T-helper 1 cell treated with Interleukin-12 subunit alpha and Interleukin-12 subunit beta and Interleukin-4 antibody, amounts not matched to agents 30 ng/mL and 1 ng/mL, for 36 hours (primary cell): Measurements from ENCODE around the gene CCNQ. TPM values are rescaled to one million over a fixed set of nuclear protein-coding genes. Genes with fewer than 3 reads are reported as not detected.

Experiments used
- intact Hi-C: fragments of 100-400 bp; cut with micrococcal nuclease; formaldehyde crosslinking; loops from one replicate; pipeline ENCODE4 v1.15.1; 2024
- total RNA-seq: library from RNA; stranded (reverse); gene quantifications from 2 replicates; pipeline ENCODE4 v1.2.3, GENCODE V29; 2022

CCNQ gene
- total RNA-seq, 1 donor from 2014 or later, result 22.7 TPM

DNA sequence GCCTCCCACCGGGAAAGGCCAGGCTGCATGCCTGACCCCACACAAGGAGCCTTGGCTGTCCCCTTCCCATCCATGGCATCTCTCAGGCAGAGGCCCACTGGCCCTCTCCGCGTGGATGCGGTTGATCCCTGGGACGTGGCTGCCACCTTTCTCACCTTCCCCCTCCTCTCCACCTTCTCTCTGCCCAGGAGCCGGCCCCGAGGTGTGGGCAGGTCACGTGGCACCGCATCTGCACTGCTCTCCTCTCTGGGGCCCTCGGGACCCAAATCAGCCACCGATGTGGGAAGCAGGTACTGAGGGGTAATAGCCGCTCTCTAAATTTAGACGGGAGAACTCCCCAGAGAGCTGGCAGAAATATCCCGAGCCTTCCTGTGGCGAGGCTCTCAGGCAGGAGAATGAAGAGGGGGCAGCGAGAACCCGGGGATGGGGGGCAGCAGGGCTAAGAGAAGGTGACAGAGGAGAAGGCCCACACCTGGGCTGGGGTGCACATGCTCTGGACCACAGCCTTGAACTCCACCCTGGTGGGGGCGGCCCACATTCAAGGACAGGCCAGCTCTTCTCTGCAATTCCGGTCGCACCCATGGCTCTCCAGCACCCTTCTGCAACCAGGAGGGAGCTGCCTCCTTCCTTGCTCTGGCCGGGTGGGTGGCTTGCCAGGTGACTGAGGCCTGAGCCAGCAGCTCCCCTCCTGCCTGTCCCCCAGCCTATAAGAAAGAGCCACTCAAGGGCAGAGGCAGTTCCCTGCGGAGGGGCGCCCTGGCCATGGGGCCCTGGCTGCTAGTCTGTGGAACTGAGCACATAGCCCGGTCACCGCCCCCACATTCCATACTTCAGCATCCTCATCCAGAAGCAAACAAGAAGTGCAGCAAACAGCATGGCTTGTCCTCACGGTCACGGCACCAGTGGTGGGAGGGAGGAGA lies 38.4 kb upstream of the CCNQ start:
- intact Hi-C loops, result no loop called here

DNA sequence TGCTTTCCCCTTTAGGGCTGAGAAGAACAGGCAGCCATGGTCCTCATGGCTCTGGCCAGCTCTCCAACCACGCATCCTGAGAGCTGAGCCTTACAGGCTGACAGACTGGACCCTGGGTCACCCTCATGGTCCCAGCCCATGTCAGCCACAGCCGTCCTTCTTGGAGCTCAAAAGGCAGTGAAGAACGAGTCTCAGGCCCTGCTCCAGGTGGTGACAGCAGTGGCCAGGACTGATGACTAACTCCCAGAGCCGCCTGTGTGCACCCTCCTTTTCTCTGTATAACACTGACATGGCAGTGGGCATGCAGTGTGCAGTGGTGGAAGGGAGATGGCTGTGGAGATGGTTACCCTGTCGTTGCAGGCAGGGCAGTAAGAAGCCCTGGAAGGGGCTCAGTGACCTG lies 37.8 kb upstream of the CCNQ start:
- intact Hi-C loops, result no loop called here

DNA sequence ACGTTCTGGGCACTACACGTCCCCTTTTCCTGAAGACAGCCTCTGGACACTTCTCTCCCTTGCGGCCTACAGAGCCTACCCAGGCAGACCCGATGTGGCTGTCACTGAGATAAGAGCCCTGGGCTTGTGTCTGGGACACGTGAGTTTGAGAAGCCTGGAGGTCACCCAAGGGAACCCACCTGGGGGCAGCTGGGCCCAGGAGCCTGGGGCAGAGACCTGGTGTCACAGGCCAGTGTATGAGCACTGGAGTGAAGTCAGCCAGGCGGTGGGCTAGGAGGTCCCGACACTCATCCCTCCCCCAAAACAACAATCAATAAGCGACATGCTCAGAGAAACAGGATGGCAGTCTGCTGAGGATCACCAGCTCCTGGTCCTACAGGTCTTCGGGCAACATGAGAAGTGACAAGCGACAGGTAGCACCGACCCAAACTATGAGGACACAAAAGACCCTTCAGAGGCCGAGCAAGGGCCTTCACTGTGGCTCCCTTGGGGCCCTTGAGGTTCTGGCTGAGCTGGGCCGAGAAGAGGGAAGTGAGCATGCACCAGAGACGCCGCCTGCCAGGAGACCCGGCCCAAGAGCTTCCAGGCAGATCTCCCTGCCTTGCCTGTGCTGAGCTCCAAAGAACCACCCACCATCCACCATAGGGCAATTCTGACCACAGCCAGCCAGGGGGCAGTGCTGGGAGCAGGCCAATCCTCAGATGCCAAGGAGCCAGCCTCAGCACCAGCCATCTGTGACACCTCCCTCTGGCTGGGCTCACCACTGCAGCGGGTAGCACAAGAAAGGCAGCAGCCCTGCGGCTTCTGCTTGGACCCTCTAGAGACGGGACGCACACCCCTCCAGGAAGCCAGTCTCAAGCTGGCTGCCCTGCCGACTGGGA lies 37.1 kb upstream of the CCNQ start:
- intact Hi-C loops, result no loop called here

DNA sequence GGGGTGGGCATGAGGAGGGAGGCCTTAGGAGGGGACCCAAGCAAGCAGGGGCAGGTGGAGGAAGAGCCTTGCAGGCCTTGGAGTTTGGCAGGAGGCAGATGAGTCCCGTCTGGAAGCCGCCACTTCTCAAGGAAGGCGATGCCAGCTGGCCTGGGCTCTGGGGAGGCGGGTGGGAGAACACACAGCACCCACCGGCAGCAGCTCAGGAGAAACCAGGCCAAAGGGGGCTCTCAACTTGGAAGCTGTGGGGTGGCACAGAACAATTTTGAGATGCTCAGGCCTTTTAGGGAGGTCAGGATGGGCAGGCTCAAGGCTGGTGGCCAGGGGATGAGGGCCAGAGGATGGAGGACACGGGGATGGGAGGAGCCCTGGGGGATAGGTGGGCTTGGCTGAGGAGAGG lies 36.4 kb upstream of the CCNQ start:
- intact Hi-C loops, result no loop called here

DNA sequence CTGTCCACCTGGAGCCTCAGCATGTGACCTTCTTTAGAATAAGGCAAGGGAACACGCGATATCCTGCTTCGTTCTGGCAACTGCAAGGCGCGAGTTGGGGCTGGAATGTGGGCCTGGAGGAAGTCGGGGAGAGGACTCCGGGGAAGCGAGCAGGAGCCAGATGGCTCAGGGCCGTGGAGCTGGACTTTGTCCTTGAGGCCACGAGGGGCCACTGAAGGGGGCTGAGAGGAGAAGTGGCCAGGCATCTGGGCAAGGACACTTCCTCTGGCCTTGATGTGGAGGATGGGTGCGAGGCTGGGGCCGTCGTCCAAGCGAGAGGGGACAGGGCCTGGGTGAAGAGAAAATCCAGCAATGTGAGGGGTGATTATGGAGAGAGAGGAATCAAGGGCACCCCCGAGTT lies 35.9 kb upstream of the CCNQ start:
- intact Hi-C loops, result no loop called here

DNA sequence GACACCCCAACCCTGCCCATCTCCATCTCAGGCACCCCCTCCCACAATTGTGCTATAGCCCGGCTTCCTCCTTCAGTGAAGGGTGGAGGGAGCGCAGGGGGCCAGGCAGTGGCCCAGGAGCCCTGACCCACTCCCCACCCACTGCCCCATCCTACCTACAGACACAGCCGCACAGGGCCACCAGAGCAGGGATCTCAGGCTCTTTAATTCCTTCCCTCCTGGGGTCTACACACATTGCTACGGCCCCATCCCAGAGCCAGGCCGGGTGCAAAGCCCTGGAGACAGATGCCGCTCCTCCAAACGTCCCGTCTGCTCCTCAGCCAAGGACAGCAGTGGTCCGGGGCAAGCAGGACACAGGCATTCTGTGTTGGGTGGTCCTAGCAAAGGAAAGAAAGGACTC lies 35.3 kb upstream of the CCNQ start:
- intact Hi-C loops, result no loop called here

DNA sequence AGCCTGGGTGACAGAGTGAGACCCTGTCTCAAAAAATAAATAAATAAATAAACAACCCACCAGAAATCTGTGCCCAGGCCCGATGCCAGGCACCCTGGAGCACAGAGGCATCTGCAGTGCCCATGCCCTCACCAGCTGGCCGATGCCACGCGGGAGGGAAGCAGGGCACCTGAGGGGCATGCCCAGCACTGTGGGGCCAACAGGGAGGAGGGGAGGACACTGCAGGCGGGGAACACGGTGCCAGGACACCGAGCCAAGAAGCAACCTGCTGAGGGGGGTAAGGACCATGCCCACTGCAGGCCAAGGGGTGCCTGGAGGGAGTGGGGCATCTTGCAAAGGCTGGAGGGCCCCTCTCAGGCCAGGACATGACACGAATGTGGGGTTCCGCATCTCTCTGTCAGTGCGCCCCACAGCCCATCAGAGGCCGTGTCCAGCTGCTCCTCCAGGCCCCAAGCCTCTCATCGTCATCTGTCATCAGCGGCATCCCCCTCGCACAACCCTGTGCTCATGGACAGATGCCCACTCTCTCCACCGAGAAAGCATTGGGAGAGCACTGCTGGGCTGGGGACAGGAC lies 34.8 kb upstream of the CCNQ start:
- intact Hi-C loops, result no loop called here

DNA sequence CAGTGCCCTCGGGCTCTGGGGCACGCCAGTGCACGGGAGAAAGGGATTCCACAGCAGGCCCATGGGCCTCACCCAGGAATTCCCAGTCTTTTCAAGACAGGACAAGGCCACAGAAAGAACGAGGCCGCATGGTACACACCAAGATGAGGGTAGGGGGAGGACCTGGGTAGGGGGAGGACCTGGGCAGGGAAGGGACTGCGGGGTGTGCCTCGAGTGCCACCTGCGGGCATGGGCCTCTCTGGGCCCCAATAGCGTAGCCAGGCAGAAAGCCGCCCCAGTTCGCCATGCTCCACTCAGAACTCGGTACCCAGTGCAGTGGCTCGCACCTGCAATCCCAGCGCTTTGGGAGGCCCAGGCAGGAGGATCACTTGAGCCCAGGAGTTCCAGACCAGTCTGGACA lies 34.1 kb upstream of the CCNQ start:
- intact Hi-C loops, result no loop called here

DNA sequence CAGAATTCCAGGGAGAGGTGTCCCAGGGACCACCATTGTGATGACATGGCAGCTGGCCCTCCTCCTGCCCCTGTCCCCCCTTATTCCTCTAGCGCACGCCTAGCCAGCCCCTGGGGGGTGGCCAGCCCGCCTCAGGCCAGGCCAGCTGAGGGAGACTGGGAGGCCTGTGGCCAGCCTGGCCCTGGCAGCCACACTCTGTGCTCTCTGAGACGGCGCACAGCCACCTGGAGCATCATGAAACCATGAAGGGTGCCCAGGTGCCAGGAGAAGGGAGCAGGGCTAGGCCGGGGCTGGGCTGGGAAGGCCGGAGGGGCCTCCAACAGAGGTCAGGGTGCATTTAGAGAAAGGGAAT lies 33.6 kb upstream of the CCNQ start:
- intact Hi-C loops, result no loop called here

DNA sequence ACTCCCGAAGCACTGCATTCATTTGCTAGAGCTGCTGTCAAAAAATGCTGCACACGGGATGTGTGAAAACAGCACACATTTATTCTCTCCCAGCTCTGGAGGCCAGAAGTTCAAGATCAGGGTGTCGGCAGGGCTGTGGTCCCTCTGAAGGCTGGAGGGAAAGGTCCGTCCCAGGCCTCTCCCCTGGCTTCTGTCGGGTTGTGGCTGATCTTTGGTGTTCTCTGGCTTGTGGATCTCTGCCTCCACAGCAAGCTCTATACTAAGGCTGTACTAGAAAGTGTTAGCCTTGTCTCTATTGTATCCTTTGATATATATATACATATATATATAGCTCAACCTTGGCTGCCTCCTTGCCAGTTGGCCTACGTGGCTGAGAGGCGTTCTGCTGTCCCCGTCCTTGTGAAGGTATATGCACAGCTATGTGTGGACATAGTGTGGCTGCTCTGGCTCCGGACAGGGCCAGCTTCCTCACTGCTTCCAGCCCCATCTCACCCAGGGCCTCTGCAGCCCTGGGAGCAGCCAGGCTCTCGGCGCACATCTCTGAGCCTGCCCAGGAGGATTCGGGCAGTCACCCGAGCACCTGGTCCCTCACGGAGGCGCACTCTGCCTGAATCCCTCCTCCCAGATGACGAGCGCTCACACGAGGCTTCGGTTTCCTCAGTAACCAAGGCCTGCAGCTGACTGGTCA lies 33.1 kb upstream of the CCNQ start:
- intact Hi-C loops, result no loop called here

DNA sequence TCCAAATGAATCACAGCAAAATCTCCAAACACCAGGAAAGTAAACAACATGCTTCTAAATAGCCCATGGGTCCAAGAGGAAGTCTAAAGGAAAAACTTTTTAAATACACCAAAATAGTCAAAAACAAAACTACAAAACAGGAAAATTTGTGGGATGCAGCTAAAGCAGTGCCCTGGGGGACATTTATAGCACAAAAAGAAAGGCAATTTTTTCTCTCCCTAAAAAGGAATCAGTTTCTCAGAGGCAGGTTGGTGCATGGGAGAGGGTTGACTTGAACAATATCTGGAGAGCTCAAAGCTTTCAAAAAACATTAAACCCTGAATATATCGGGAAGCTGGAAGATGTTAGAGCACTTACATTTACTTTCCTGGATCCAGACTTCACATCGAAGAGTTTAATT lies 32.4 kb upstream of the CCNQ start:
- intact Hi-C loops, result no loop called here

DNA sequence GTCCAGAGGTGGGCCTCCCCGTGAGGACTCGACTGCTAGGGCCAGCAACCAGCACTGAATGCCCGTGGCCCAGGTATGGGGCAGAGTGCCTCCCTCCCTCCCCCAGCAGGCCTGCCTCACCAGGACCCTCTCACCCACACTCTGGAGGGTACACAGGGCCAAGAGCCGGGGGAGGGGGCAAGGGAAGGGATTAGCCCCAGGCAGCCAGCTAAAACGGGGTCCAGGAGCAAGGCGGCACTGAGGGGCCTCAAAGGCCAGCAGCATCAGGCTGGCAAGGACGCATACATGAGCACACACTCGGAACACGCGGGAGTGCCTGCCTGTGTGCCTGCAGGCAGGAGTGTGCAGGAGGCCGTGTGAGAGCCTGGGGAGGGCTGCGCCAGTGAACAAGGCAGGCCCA lies 29.7 kb upstream of the CCNQ start:
- intact Hi-C loops, result no loop called here

DNA sequence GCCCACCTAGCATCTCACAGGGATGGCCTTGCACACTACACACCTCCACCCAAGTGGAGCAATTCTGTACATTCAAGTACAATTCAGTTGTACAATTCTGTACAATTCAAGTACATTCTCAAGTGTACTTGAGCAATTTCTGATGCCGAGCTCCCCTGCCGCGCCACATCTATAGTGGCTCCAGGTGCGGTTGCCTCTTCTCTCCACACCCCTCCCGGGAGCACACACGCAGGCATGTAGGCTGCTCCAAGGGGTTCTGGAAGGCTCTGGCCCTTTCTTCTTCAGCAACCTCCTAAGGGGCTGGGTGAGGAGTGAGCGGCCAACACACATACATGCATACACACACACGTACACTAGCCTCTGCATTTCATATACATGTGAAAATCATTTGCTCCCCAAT lies 29.2 kb upstream of the CCNQ start:
- intact Hi-C loops, result no loop called here

DNA sequence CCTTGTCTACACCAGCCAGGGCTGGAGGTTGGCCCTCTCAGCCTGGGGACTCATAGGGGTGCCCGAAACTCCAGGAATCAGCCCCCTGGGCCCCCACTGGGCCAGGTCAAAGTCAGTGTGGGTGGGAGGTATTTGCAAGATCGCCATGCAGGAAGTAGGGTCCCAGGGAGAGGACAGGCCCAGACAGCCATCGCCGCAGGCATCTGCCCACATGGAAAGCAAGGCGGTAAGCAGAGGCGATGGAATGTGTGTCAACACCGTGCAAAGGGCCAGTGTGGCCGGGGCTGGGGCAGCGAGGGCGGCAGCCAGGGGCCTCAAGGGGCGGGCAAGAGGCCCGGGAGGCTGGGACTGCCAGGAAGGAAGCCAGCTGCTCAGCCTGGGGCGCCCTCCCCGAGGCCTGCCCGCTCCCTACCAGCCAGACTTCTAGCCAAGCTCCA lies 28.8 kb upstream of the CCNQ start:
- intact Hi-C loops, result no loop called here

DNA sequence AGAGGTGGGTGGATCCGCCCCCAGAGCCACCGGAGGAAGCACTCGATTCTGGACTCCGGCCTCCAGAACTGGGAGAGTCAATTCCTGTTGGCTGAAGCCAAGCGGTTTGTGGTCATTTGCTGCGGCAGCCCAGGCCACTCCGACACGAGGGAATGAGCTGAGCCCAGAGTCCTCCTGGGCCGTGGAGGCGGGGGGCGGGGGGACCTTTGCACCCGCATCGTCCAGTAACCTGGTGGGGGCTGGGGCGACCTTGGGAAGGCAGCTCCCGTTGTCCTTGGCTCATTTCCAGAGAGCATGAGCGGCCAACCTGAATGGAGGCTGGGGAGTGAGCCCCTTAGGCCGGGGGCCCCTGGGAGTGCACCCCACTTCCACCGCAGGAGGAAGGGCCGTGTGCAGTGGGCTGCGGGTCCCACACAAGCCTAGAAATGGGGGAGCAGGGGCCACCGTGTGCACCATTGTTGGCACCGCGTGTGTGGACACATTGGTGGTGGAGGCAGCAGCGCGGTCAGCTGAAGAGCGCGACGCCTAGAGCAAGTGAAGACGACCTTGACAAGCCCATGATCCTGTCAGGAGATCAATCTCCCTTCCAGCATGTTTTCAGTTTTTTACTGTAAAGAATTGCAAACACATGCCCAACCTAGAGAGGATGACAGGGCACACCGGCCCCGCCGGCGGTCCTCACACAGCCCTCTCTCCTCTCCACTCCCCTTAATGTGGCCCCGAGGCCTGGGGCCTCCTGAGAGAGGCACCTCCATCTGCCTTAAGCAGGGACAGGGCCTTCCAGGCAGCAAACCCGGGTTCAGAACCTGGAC lies 28.1 kb upstream of the CCNQ start:
- intact Hi-C loops, result no loop called here

DNA sequence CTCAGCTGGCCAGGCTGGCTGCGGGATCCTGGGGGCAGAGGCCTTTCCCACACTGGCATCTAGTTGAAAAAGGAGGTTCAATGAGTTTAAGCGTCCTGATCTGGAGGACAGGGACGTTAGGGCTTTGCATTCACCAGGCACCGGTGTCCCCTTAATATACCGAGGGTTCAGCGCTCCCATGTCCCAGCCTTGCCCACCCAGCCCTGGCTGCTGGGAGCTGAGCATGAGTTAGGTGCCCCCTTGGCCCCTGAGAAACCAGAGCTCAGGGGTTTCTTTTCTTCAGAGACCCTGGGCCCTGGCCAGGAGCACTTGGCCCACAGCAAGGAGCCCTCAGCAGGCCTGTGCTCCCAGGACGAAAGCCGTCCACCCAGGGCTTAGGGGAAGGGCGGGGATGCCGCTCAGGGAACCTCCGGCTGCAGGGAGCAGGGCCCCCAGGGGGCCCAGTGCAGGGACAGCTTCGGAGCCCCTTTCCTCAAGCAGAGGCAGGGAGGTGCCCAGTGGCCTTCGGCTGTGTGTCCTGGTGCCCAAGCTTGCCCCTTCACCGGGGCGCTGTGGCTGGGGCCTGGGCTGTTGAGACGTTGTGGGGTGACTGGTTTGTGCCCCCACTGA lies 27.2 kb upstream of the CCNQ start:
- intact Hi-C loops, result no loop called here

DNA sequence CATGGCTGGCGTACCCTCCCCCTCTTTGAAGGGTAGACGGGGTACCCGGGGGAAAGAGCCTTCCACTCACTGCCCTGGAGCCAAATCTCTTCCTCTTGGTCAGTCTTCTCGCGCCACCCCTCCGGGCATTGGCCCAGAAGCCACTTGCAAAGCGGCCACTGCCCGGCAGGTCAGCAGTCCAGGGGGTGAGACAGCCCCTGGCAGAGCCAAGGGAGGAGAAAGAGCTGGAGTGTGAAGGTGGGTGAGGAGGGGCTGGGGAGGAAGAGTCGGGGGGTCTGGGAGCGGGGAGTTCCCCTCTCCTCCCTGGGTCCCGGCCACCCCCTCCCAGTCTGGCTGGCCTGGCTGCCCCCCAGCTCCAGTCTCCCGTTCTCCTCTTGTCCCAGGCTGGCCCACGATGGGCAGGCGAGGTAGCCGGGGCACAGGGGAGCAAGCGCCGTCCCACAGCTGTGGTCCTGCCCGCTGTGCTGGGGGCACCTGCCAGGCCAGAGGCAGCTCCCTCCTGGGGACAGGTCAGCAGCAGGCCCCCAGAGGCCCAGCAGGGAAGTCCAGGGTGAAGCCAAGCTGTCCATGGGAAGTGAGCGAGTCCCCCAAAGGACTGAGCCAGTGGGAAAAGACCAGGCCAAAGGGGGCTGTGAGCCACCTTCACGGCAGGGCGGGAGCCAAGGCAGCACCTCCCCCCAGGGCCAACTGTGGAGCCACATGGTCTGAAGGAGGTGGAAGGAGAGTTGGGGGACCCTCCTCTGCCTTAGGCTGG lies 26.5 kb upstream of the CCNQ start:
- intact Hi-C loops, result no loop called here

DNA sequence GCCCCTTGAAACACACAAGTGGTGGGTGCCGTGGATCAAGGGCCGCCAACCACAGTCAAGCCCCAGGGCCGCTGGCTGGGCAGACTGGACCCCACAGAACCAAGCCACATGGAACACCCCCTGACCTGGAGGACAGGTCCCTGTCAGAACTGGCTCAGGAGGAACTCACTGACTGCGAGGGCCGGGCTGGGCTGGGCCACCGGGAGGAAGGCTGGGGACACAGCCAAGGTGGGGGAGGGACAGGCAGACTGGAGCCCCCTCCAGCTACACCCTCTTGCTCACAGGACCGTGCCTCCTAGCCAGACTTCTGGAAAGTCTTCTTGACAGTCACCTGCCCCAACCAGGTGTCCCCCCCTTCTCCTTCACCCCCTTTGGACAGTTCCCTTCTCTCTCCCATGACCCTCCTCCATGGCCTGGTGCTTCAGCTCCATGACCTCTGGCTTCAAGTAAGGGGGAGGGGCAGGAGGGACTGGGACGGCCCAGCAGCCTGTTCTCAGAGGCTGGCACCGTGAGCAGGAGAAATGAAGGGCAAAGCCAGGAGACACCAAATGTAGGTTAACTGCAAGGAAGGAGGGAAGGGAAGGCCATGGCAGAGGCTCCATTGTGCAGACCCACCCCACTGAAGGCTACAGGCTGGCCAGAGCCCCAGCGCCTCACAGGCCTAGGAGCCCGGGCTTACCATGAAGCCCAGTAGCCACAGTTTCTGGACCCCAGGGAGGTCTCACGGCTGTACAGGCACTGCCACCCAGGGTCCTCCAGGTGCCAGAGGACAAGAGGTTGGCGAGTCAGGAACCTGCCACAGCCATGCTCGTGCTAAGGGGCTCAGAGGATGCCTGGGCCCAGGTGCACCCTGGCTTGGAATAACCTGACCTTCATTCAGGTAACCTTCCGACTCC lies 25.5 kb upstream of the CCNQ start:
- intact Hi-C loops, result no loop called here
